Neural crest cell (in vitro differentiated cells): ENCODE results near the gene MAP2K7. TPM values are rescaled to one million over a fixed set of nuclear protein-coding genes. Genes with fewer than 3 reads are reported as not detected.
"Not testable (repeated sequence)": the region's sequence is repeated elsewhere in the genome, so short reads cannot be mapped to it uniquely, and the experiment has no call there.

Experiments used
- DNase-seq: peaks from one replicate; pipeline ENCODE4 v3.0.0; 2021; ENCODE audit warnings: low read depth, mixed read lengths, low spot score
- H3K27ac Mint-ChIP-seq: one replicate; pipeline ENCODE4 v1.8.0; 2021; ENCODE audit warnings: mild to moderate bottlenecking, mixed read lengths; ENCODE audit not compliant: unreplicated experiment
- H3K27me3 Mint-ChIP-seq: 2 replicates; pipeline ENCODE4 v1.8.0; 2021; ENCODE audit warnings: low read depth, mild to moderate bottlenecking, mixed read lengths
- H3K36me3 Mint-ChIP-seq: 2 replicates; pipeline ENCODE4 v1.8.0; 2021; ENCODE audit warnings: low read depth, mild to moderate bottlenecking, mixed read lengths
- H3K4me1 Mint-ChIP-seq: 2 replicates; pipeline ENCODE4 v1.8.0; 2021; ENCODE audit warnings: mixed read lengths
- H3K4me3 Mint-ChIP-seq: one replicate; pipeline ENCODE4 v1.8.0; 2021; ENCODE audit warnings: mild to moderate bottlenecking, mixed read lengths
- H3K9me3 Mint-ChIP-seq: 2 replicates; pipeline ENCODE4 v1.8.0; 2021; ENCODE audit warnings: mixed read lengths
- total RNA-seq: library from RNA; stranded (reverse); gene quantifications from 2 replicates; pipeline ENCODE4 v1.2.1, GENCODE V29; 2021
- TF ChIP-seq, protein P1 (sequence below): fragments of 200-600 bp; sonication (generic); conservative IDR thresholded peaks from 2 replicates; pipeline ENCODE4 v1.5.0; 2021; ENCODE audit warnings: antibody characterized with exemption, mild to moderate bottlenecking

The MAP2K7 gene
- total RNA-seq, 1 donor from 2014 or later = 50.7 TPM

DNA sequence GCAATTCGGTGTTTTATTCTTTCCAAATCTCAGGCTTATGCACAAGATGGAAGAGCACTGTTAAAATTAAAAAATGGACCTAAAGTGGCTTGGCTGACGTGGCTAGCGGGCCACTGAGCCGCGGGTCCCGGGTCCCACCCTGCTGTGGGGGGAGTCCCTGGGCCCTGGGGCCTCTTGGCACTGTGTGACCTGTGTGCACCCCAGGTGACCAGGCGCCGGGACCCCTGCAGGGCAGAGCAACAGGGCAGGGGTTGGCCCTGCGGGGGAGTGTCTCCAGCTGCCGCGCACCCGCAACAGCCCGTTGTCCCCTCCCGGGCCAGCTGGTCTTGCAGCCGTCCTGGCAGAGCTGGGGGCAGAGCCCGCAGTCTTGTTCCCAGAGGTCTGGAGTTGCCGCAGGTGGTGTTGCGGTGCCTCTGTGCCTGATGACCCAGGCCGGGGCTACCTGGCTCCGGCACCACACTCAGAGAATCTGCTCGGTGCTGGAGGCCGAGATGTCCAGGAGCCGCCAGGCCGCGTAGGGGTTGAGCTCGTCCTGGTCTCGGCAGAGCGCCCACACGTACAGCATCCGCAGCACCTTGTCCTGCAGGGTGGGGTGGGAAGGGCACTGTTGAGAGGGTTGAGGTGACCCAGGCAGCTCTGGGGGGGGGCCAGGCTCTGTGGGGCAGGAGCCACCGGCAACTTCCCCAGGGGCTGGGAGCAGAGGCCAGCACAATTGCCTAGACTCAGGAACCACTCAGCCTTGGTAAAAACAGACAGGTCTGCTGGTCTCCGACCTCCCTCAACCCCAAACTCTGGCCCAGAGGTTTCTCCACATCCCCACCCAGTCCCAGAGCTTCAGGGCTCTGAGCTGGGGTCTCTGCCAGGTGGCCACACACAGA lies 23.3 kb downstream of the MAP2K7 start:
- Mint-ChIP-seq H3K9me3 (no peaks in the 10 kb centered on the region), H3K27ac (peak overlapping the region; percentile 43), H3K4me3 (peak overlapping the region; percentile 93), H3K36me3 (no peaks in the 10 kb centered on the region), H3K4me1 (peaks cover 19% of the 10 kb centered on the region), H3K27me3 (peaks cover 8% of the 10 kb centered on the region)
- TF ChIP-seq, protein P1, sequence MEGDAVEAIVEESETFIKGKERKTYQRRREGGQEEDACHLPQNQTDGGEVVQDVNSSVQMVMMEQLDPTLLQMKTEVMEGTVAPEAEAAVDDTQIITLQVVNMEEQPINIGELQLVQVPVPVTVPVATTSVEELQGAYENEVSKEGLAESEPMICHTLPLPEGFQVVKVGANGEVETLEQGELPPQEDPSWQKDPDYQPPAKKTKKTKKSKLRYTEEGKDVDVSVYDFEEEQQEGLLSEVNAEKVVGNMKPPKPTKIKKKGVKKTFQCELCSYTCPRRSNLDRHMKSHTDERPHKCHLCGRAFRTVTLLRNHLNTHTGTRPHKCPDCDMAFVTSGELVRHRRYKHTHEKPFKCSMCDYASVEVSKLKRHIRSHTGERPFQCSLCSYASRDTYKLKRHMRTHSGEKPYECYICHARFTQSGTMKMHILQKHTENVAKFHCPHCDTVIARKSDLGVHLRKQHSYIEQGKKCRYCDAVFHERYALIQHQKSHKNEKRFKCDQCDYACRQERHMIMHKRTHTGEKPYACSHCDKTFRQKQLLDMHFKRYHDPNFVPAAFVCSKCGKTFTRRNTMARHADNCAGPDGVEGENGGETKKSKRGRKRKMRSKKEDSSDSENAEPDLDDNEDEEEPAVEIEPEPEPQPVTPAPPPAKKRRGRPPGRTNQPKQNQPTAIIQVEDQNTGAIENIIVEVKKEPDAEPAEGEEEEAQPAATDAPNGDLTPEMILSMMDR = no peak
- no peak for DNase-seq

DNA sequence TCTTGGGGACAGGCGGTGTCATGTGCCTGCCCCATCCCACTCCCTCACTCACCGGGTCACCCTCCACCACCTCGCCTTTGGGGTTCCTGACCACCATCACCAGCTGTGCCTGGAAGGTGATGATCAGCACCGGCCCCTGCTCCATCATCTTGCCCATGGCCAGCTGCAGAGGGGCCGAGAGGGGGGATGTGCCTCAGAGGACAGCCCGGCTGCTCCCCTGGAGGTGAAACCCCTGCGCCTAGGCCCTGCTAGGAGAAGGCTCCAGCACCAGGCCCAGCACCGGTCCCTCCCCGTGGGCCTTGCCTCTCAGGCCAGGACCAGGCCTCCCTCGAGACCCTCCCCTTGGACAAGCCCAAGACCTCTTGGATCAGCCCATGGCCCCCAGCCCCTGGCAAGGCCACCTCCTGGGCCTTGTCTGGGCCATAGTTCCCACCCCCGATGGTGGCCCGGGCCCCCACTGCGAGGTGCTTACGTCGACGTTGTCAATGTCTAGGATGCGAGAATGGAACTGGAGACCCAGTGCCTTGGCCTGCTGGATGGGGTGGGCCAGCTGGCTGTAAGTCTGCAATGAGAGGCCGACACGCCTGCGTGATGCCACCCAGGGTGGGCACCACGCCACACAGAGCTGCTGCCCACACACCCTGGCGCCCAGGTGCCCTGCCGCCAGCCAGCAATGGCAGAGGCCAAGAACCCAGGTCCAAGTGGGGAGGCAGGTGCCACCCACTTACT lies 24.1 kb downstream of the MAP2K7 start:
- Mint-ChIP-seq H3K27ac (no peak overlapping the region), H3K9me3 (no peaks in the 10 kb centered on the region), H3K4me3 (peak overlapping the region; percentile 73), H3K4me1 (peaks cover 19% of the 10 kb centered on the region), H3K36me3 (no peaks in the 10 kb centered on the region), H3K27me3 (peaks cover 8% of the 10 kb centered on the region)
- TF ChIP-seq, protein P1 = no peak
- DNase-seq = no peak

DNA sequence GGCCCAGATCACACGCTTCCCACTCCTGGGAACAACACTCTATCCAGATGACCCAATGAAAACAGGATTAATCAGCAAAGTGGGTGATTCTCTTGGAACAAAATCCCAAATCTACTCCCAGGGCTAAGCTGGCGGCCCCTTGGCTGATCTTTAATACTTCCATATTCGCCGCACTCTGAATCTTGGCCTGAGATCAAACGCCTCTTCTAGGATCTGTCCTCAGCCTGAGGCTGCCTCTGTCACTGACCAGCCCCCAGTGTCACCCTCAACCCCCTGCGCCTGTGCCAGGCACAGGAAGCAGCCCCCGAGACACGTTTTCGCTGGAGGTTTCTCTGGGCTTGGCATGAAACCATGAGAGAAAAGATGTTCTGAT lies 24.6 kb downstream of the MAP2K7 start:
- peaks cover 8% of the 10 kb centered on the region for H3K27me3 Mint-ChIP-seq
- H3K27ac Mint-ChIP-seq = no peak overlapping the region
- TF ChIP-seq, protein P1 = no peak
- DNase-seq = no peak
- peak overlapping the region; percentile 73 for H3K4me3 Mint-ChIP-seq
- H3K36me3 Mint-ChIP-seq = no peaks in the 10 kb centered on the region
- H3K4me1 Mint-ChIP-seq = peaks cover 19% of the 10 kb centered on the region
- no peaks in the 10 kb centered on the region for H3K9me3 Mint-ChIP-seq

DNA sequence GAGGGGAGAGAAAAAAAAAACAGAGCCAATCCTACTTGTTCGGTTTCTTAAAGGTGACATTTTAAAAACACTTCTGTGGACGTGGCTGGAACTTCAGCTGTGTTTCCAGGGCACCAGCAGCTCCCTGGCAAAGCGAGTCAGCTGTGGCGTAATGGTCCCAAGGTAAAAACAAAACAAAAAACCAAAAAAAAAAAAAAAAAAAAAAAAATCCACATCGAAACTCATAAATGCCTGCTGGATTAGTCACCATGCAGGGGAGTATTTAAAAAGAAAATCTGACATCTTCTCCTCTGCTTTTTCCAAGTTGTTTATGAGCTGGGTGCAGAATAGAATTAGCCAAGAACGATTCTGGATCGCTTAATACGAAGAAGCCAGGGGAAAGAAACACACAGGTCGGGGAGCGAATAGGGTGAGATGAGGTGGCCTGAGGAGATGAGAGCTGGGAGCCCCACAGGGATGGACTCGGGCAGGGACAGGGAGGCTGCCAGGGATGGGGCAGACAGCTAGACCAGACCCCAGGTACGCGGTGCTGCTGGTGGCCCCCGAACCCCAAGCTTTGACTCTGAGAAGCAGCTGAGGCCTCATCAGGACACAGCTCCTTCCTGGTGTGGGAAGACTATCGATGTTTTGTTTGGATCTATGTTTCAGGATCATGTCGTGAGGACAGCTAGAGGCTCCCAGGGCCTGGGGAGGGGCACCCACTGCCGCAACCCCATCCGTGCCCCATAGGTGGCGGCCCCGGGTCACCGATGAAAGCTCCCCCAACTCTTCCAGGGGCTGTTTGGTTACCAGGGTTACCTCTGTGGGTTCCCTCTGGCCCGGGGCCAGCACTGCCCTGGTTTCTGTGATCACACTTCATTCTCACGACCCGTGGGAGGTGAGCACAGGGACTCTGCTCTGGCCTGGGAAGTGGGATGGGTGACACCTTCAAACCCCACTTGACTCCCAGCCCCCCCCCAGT lies 25.3 kb downstream of the MAP2K7 start:
- Mint-ChIP-seq H3K27ac (peak overlapping the region; percentile 12), H3K36me3 (no peaks in the 10 kb centered on the region), H3K27me3 (peaks cover 8% of the 10 kb centered on the region), H3K4me1 (peaks cover 19% of the 10 kb centered on the region), H3K9me3 (no peaks in the 10 kb centered on the region), H3K4me3 (peak overlapping the region; percentile 76)
- TF ChIP-seq, protein P1 = peak; percentile 56
- peak; percentile 42 for DNase-seq

DNA sequence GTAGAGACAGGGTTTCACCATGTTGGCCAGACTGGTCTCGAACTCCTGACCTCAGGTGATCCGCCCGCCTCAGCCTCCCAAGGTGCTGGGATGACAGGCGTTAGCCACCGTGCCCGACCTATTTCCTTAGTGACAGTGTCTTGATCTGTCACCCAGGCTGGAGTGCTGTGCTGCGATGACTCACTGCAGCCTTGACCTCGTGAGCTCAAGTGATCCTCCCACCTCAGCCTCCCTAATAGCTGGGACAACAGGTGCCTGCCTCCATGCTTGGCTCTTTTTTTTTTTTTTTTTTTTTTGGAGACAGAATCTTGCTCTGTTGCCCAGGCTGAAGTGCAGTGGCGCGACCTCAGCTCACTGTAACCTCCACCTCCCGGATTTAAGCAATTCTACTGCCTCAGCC lies 26.4 kb downstream of the MAP2K7 start:
- peaks cover 16% of the 10 kb centered on the region for H3K4me1 Mint-ChIP-seq
- not testable (repeated sequence) for H3K27ac Mint-ChIP-seq, H3K27me3 Mint-ChIP-seq, H3K4me3 Mint-ChIP-seq, H3K9me3 Mint-ChIP-seq, DNase-seq, H3K36me3 Mint-ChIP-seq
